GM12874 (cell line): ENCODE results near the gene SLC4A4.

ENCODE experiments used
- CTCF ChIP-seq: IDR thresholded peaks from 2 replicates; pipeline ENCODE4 v1.5.1; 2011; ENCODE audit warnings: low read depth, mild to moderate bottlenecking, control low read depth, low read length, moderate library complexity; ENCODE audit not compliant: insufficient read depth

The SLC4A4 gene

GRCh38 chr4:71300362-71300761, 38.5 kb upstream of the SLC4A4 start:
- TF ChIP-seq CTCF, result no peak

GRCh38 chr4:71300964-71301363, 37.9 kb upstream of the SLC4A4 start:
- TF ChIP-seq CTCF, result no peak

- TF ChIP-seq CTCF, result no peak
Observed at GRCh38 chr4:71303287-71303686, 35.5 kb upstream of the SLC4A4 start.

GRCh38 chr4:71303850-71304249, 35.0 kb upstream of the SLC4A4 start:
- TF ChIP-seq CTCF, result no peak

- TF ChIP-seq CTCF, result no peak
Observed at GRCh38 chr4:71304289-71304850, 34.5 kb upstream of the SLC4A4 start.

GRCh38 chr4:71307729-71308128, 31.1 kb upstream of the SLC4A4 start:
- no peak for TF ChIP-seq CTCF

- TF ChIP-seq CTCF, result no peak
Observed at GRCh38 chr4:71322425-71322824, 16.4 kb upstream of the SLC4A4 start.

GRCh38 chr4:71333368-71333767, 5.5 kb upstream of the SLC4A4 start:
- TF ChIP-seq CTCF, result no peak
